ENCODE measurements around the gene EPS8L1.
"Not testable (repeated sequence)": the region's sequence is repeated elsewhere in the genome, so short reads cannot be mapped to it uniquely, and the experiment has no call there.

The EPS8L1 gene

DNA sequence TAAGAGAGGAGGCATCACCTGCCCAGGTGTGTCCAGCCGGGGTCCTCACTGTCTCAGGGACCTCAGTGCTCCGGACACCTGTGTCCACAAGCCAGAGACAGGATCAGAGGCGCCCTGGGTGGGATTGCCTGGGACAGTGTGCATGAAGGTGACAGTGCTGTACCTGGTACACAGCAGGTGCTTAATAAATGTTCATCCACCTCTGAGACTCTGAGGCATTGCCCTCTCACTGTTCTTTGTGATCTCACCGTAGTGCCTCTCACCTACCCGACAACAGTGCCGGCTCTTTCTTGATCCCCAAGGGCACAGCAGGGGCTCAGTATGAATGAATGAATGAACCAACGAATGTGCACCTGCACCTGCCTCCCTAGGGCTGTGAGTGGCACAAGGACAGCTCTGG lies 21.9 kb upstream of the EPS8L1 start:
- Histone ChIP-seq H3K4me3 (ENCODE audit: low read depth, low read length) (no peak overlapping the region), H3K27ac (ENCODE audit: low read depth, low read length) (no peak overlapping the region), H3K27me3 (ENCODE audit: control insufficient read depth, insufficient read depth, low read length) (no peaks in the 10 kb centered on the region), H3K4me1 (ENCODE audit: control insufficient read depth, insufficient read depth, low read length) (no peaks in the 10 kb centered on the region), H3K36me3 (ENCODE audit: control insufficient read depth, insufficient read depth, low read length) (peaks cover 75% of the 10 kb centered on the region), H3K9ac (ENCODE audit: low read length) (no peak overlapping the region), H3K9me3 (ENCODE audit: control insufficient read depth, insufficient read depth, low read depth, low read length) (no peaks in the 10 kb centered on the region)

DNA sequence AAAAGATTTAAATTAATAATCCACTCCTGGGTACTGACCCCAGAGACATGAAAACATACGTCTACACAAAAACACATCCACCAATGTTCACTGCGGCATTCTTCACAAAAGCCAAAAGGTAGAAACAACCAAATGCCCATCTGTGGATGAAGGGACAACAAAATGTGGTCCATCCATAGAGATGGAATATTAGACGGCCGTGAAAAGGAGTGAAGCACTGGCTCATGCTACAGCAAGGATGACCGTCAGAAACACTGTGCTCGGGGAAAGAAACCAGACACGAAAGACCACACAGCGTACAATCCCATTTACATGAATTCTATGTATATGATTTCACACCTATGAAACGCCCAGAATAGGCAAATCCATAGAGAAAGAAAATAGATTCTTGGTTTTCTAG lies 18.8 kb upstream of the EPS8L1 start:
- Histone ChIP-seq H3K4me1 (ENCODE audit: control insufficient read depth, insufficient read depth, low read length) (no peaks in the 10 kb centered on the region), H3K27ac (ENCODE audit: low read depth, low read length) (no peak overlapping the region), H3K27me3 (ENCODE audit: control insufficient read depth, insufficient read depth, low read length) (no peaks in the 10 kb centered on the region), H3K36me3 (ENCODE audit: control insufficient read depth, insufficient read depth, low read length) (peaks cover 48% of the 10 kb centered on the region), H3K9ac (ENCODE audit: low read length) (no peak overlapping the region), H3K4me3 (ENCODE audit: low read depth, low read length) (no peak overlapping the region), H3K9me3 (ENCODE audit: control insufficient read depth, insufficient read depth, low read depth, low read length) (no peaks in the 10 kb centered on the region)

DNA sequence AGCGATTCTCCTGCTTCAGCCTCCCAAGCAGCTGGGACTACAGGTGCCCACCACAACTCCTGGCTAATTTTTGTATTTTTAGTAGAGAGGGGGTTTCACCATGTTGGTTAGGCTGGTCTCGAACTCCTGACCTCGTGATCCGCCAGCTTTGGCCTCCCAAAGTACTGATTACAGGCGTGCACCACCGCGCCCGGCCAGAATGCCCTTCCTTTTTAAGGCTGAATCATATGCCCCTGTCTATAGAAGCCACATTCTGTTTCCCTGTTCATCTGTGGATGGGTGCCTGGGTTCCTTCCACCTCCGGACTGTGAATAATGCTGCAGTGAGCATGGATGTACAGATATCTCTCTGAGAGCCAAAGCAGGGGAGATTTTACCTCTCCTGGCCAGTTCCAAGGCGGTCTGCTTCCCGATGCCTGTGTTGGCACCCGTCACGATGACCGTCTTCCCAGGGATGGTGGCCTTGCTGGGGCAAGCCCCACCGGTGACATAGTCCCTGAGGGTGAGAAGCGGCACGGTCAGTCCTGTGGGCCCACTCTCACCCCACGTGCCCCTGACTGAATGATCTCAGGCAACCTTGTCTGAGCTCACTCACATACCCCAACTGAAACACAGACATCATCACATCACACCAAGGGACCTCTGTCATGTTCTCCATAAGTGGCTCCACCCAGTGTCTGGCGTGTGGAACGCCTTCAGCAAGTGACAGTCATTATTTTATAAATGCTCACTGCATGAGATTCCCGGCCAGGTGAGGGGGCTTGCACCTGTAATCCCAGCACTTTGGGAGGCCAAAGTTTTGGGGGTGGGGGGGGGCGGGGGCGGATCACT lies 16.7 kb upstream of the EPS8L1 start:
- no peak overlapping the region for H3K4me3 ChIP-seq (ENCODE audit: low read depth, low read length)
- H3K9me3 ChIP-seq (ENCODE audit: control insufficient read depth, insufficient read depth, low read depth, low read length), result no peaks in the 10 kb centered on the region
- no peak overlapping the region for H3K9ac ChIP-seq (ENCODE audit: low read length)
- H3K27me3 ChIP-seq (ENCODE audit: control insufficient read depth, insufficient read depth, low read length), result peaks cover 5% of the 10 kb centered on the region
- H3K36me3 ChIP-seq (ENCODE audit: control insufficient read depth, insufficient read depth, low read length), result peaks cover 37% of the 10 kb centered on the region
- H3K27ac ChIP-seq (ENCODE audit: low read depth, low read length), result no peak overlapping the region
- H3K4me1 ChIP-seq (ENCODE audit: control insufficient read depth, insufficient read depth, low read length), result no peaks in the 10 kb centered on the region

DNA sequence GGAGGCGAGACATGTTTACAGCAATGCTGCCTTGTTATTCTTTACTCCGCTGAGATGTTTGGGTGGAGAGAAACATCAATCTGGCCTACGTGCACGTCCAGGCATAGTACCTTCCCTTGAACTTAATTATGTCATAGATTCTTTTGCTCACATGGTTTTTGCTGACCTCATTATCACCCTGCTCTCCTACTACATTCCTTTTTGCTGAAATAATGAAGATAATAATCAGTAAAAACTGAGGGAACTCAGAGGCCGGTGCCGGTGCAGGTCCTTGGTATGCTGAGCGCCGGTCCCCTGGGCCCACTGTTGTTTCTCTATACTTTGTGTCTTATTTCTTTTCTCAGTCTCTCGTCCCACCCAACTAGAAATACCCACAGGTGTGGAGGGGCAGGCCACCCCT lies 15.4 kb upstream of the EPS8L1 start:
- H3K9ac ChIP-seq (ENCODE audit: low read length); H3K27ac ChIP-seq (ENCODE audit: low read depth, low read length); H3K9me3 ChIP-seq (ENCODE audit: control insufficient read depth, insufficient read depth, low read depth, low read length); H3K4me1 ChIP-seq (ENCODE audit: control insufficient read depth, insufficient read depth, low read length); H3K4me3 ChIP-seq (ENCODE audit: low read depth, low read length): not testable (repeated sequence)
- Histone ChIP-seq H3K36me3 (ENCODE audit: control insufficient read depth, insufficient read depth, low read length) (peaks cover 30% of the 10 kb centered on the region), H3K27me3 (ENCODE audit: control insufficient read depth, insufficient read depth, low read length) (peaks cover 17% of the 10 kb centered on the region)

DNA sequence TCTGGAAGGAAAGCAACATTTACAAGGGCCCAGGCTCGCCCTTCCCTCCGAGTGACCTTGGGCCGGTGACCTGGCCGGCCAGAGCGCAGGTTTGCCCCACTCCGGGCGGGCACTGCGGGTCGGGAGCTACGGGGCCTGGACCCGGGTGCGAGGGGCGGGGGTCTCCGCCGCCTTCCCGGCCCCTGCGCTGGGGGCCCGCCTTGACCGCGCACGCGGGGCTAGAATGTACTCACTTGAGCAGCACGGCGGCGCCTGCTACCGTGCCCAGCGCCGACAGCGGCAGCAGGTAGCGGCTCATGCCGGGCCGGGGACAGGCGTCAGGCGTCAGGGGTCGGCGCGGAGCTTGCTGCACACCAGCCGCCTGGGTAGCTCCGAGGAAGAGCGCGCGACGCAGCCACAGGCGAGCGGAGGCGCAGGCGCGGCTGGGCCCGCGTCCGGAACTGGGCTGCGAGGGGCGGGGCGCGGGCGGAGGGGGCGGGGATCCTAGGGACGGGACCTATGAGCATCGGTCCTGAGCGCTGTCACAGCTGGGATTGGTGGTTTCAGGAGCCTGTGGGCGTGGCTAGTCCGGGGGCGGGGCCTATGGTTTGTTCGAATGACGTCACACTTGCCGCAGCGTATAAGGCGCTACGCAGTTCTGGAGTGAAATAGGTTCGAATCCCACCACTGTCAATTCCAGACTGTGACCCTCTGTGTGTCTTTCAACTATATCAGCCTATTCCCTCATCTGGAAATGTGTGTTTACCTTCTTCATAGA lies 12.8 kb upstream of the EPS8L1 start, which contains the start of gene RDH13:
TSS of gene RDH13 (minus strand) at position 414 of the 757 bp plus-strand sequence. CDS start at position 298, 116 bp downstream.
- H3K27ac ChIP-seq (ENCODE audit: low read depth, low read length), result peak within 1 kb of the TSS; percentile 69; the same call in 1 of the 2 replicates
- H3K4me3 ChIP-seq (ENCODE audit: low read depth, low read length), result peak within 1 kb of the TSS; percentile 83
- peaks cover 8% of the 10 kb centered on the region for H3K36me3 ChIP-seq (ENCODE audit: control insufficient read depth, insufficient read depth, low read length)
- peak within 1 kb of the TSS; percentile 69 for H3K9ac ChIP-seq (ENCODE audit: low read length)
- no peaks in the 10 kb centered on the region for H3K4me1 ChIP-seq (ENCODE audit: control insufficient read depth, insufficient read depth, low read length)
- H3K9me3 ChIP-seq (ENCODE audit: control insufficient read depth, insufficient read depth, low read depth, low read length), result no peaks in the 10 kb centered on the region
- peaks cover 43% of the 10 kb centered on the region for H3K27me3 ChIP-seq (ENCODE audit: control insufficient read depth, insufficient read depth, low read length)

DNA sequence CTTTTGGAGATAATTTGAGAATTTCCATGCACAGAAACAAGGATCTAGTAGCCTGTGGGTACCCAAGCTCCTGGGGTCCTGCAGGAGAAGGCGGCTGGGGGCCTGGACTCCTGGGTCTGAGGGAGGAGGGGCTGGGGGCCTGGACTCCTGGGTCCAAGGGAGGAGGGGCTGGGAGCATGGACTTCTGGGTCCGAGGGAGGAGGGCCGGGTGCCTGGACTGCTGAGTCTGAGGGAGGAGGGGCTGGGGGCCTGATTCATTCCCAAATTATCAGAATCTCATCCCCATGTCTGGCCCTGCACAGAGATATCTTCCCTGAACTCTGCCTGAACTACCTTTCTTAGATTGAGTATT lies 12.2 kb upstream of the EPS8L1 start:
- H3K4me3 ChIP-seq (ENCODE audit: low read depth, low read length), result no peak overlapping the region
- no peaks in the 10 kb centered on the region for H3K4me1 ChIP-seq (ENCODE audit: control insufficient read depth, insufficient read depth, low read length)
- peaks cover 5% of the 10 kb centered on the region for H3K36me3 ChIP-seq (ENCODE audit: control insufficient read depth, insufficient read depth, low read length)
- H3K9ac ChIP-seq (ENCODE audit: low read length), result no peak overlapping the region
- peaks cover 48% of the 10 kb centered on the region for H3K27me3 ChIP-seq (ENCODE audit: control insufficient read depth, insufficient read depth, low read length)
- no peak overlapping the region for H3K27ac ChIP-seq (ENCODE audit: low read depth, low read length)
- no peaks in the 10 kb centered on the region for H3K9me3 ChIP-seq (ENCODE audit: control insufficient read depth, insufficient read depth, low read depth, low read length)

DNA sequence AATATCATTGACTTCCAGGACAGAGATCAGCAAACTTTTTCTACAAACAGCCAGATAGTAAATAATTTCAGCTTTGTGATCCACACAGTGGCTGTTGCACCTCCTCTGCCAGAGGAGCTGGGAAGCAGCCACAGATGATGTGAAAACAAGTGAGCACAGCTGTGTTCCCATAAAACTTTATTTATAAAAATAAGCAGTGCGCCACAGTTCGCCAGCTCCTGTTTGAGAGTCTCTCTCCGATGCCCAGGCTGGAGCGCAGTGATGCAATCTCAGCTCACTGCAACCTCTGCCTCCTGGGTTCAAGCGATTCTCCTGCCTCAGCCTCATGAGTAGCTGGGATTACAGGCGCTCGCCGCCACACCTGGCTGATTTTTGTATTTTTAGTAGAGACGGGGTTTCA lies 10.2 kb upstream of the EPS8L1 start:
- H3K27ac ChIP-seq (ENCODE audit: low read depth, low read length); H3K4me1 ChIP-seq (ENCODE audit: control insufficient read depth, insufficient read depth, low read length); H3K9me3 ChIP-seq (ENCODE audit: control insufficient read depth, insufficient read depth, low read depth, low read length); H3K4me3 ChIP-seq (ENCODE audit: low read depth, low read length); H3K36me3 ChIP-seq (ENCODE audit: control insufficient read depth, insufficient read depth, low read length); H3K9ac ChIP-seq (ENCODE audit: low read length): not testable (repeated sequence)
- peaks cover 65% of the 10 kb centered on the region for H3K27me3 ChIP-seq (ENCODE audit: control insufficient read depth, insufficient read depth, low read length)

DNA sequence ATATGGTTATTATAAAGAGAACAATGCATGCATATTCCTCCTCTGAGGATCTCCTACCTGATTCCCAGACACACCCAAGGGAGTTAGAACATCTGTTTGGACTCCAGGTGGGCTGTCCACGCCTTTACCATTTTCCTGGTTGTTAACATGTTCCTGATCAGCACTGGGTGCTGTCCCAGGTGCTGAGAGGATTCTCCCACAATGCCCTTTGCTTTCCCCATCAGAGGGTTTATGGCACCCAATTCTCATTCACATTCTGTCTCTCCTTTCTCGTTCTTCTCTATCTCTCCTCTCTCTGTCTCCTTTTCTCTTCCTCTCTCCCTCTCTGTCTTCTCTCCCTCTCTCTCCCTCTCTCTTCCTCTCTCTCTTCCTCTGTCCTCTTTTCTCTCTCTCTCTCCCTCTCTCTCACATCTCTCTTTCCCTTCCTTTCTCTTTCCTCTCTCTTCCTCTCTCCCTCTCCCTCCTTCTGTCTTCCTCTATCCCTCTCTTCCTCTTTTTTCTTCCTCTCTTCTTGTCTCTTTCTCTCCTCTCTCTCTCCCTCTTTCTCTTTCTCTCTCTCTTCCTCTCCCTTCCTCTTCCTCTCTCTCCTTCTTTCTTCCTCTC lies 9.5 kb upstream of the EPS8L1 start:
- Histone ChIP-seq H3K27me3 (ENCODE audit: control insufficient read depth, insufficient read depth, low read length) (peaks cover 72% of the 10 kb centered on the region), H3K9ac (ENCODE audit: low read length) (no peak overlapping the region), H3K36me3 (ENCODE audit: control insufficient read depth, insufficient read depth, low read length) (no peaks in the 10 kb centered on the region), H3K9me3 (ENCODE audit: control insufficient read depth, insufficient read depth, low read depth, low read length) (no peaks in the 10 kb centered on the region), H3K4me3 (ENCODE audit: low read depth, low read length) (no peak overlapping the region), H3K27ac (ENCODE audit: low read depth, low read length) (no peak overlapping the region), H3K4me1 (ENCODE audit: control insufficient read depth, insufficient read depth, low read length) (0 out of 2 replicates have a peak, but pooled peaks cover 9% of the 10 kb centered on the region)

DNA sequence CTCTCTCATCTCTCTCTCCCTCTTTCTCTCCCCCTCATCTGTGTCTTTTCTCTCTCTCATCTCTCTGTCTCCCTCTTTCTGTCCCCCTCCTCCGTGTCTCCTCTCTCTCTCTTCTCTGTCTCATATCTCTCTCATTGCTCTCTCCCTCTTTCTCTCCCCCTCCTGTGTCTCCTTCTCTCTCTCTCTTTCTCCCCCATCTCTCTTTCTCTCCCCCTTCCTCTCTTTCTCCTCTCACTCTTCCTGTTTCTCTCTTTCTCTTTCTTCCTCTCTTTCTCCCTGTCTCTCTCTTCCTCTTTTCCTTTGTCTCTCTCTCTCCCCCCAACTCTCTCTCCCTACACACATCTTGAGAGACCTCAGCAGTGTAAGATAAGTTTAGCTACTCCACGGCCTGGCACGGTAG lies 7.8 kb upstream of the EPS8L1 start:
- H3K27ac ChIP-seq (ENCODE audit: low read depth, low read length), result no peak overlapping the region
- no peak overlapping the region for H3K4me3 ChIP-seq (ENCODE audit: low read depth, low read length)
- peaks cover 9% of the 10 kb centered on the region; the same call in 1 of the 2 replicates for H3K4me1 ChIP-seq (ENCODE audit: control insufficient read depth, insufficient read depth, low read length)
- peaks cover 89% of the 10 kb centered on the region for H3K27me3 ChIP-seq (ENCODE audit: control insufficient read depth, insufficient read depth, low read length)
- no peaks in the 10 kb centered on the region for H3K36me3 ChIP-seq (ENCODE audit: control insufficient read depth, insufficient read depth, low read length)
- H3K9ac ChIP-seq (ENCODE audit: low read length), result no peak overlapping the region
- no peaks in the 10 kb centered on the region for H3K9me3 ChIP-seq (ENCODE audit: control insufficient read depth, insufficient read depth, low read depth, low read length)

DNA sequence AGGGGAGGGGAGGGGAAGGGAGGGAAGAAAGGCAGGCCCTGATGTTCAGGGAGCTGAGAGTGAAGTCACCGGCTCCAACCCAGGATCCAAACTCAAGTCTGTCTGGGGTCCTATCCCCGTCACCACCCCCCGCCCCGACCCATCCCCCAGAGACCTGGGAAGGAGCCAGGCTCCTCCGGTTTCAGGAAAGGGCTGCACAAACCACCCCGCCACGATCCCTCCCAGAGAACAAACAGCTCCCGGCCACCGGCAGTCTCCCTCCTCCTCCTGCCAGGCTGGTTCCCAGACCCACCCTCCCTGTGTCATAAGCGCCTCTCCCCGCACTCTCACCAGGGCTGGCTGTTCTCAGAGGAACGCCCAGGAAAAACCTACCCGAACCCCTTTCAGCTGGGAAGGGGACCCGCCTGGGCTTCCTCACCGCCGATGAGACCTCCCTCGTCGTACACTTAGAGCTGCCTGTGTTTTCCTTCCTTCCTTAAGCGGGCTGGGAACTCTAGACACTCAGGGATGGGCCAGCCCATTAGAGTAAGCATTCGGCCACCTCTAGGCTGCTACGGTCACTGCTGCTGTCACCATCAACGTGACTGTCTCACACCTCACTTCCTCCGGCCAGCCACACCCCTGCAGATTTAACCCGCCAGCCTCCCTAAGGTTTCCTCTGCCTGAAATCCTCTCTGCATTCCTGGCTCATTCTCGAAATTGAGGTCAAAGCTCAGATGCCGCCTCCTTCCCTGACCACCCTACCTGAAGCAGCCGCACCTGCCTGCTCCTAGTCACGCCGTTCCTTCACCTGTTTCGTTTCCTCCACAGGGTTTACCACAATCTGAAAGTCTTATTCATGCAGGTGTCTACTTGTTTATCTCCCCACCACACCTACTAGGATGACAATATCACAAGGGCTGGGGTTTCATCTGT lies 6.5 kb upstream of the EPS8L1 start:
- Histone ChIP-seq H3K27me3 (ENCODE audit: control insufficient read depth, insufficient read depth, low read length) (peaks cover 92% of the 10 kb centered on the region), H3K9ac (ENCODE audit: low read length) (no peak overlapping the region), H3K27ac (ENCODE audit: low read depth, low read length) (no peak overlapping the region), H3K4me1 (ENCODE audit: control insufficient read depth, insufficient read depth, low read length) (peaks cover 9% of the 10 kb centered on the region; the same call in 1 of the 2 replicates), H3K4me3 (ENCODE audit: low read depth, low read length) (peak overlapping the region; percentile 53), H3K36me3 (ENCODE audit: control insufficient read depth, insufficient read depth, low read length) (no peaks in the 10 kb centered on the region), H3K9me3 (ENCODE audit: control insufficient read depth, insufficient read depth, low read depth, low read length) (no peaks in the 10 kb centered on the region)

Data from HUES6 (cell line).